Measurements from ENCODE around the gene GFRA3. TPM values are rescaled to one million over a fixed set of nuclear protein-coding genes. Genes with fewer than 3 reads are reported as not detected.
A peak's percentile ranks its signal among the peaks of the same experiment; 100 is the strongest.

The GFRA3 gene
- total RNA-seq, 1 experiment from 2014 or later, result 0.83 TPM

- no TSS peak for BruUV-seq (replicated peaks)
- CTCF ChIA-PET, result no interaction called here
- no peak for TF ChIP-seq CTCF (IDR thresholded peaks at IDR 0.05; ENCODE audit: unreplicated experiment)
Measured at GRCh38 chr5:138216799-138217198, 57.6 kb downstream of the GFRA3 start.

GRCh38 chr5:138213161-138214029 lies 61.0 kb downstream of the GFRA3 start, which contains the start of gene CDC23:
CDC23 (minus strand) TSS chr5:138213323; CDS start chr5:138213312, 11 bp downstream.
- Mint-ChIP-seq H3K36me3 (ENCODE audit: insufficient read depth, unreplicated experiment) (peaks cover 23% of the 10 kb centered on the region), H3K4me1 (ENCODE audit: low read depth, unreplicated experiment) (peaks cover 19% of the 10 kb centered on the region), H3K27ac (ENCODE audit: unreplicated experiment) (peak within 1 kb of the TSS; percentile 99), H3K9me3 (ENCODE audit: low read depth, unreplicated experiment) (no peaks in the 10 kb centered on the region), H3K4me3 (ENCODE audit: low read depth, unreplicated experiment) (peak within 1 kb of the TSS; percentile 99), H3K27me3 (ENCODE audit: unreplicated experiment) (no peaks in the 10 kb centered on the region)
- peak; percentile 95 for DNase-seq
- intact Hi-C loops (cut with micrococcal nuclease; ENCODE audit: unreplicated experiment), result loop anchor here (1.0 kb wide), 2 partner anchors 35 to 70 kb away; partner anchors contain the start of gene BRD8
- no peak for TF ChIP-seq CTCF (IDR thresholded peaks at IDR 0.05; ENCODE audit: unreplicated experiment)
- CTCF ChIA-PET, result interaction anchor here (0.5 to 1.9 kb wide), 12 partner anchors 26 to 284 kb away, joined by 3 to 5 read pairs (median 3); partner anchors contain the start of gene KDM3B
- no TSS peak for BruUV-seq (replicated peaks)

More at GRCh38 chr5:138216799-138217198, 57.6 kb downstream of the GFRA3 start:
- H3K9me3 Mint-ChIP-seq (ENCODE audit: low read depth, unreplicated experiment), result peaks cover 2% of the 10 kb centered on the region
- H3K4me1 Mint-ChIP-seq (ENCODE audit: low read depth, unreplicated experiment), result peaks cover 11% of the 10 kb centered on the region
- no peak for DNase-seq
- peaks cover 16% of the 10 kb centered on the region for H3K36me3 Mint-ChIP-seq (ENCODE audit: insufficient read depth, unreplicated experiment)
- no peak overlapping the region for H3K4me3 Mint-ChIP-seq (ENCODE audit: low read depth, unreplicated experiment)
- no peaks in the 10 kb centered on the region for H3K27me3 Mint-ChIP-seq (ENCODE audit: unreplicated experiment)
- H3K27ac Mint-ChIP-seq (ENCODE audit: unreplicated experiment), result no peak overlapping the region
- intact Hi-C loops (cut with micrococcal nuclease; ENCODE audit: unreplicated experiment), result no loop called here

GRCh38 chr5:138212828-138213160 lies 61.6 kb downstream of the GFRA3 start:
- Mint-ChIP-seq H3K27ac (ENCODE audit: unreplicated experiment) (peak overlapping the region; percentile 99), H3K4me3 (ENCODE audit: low read depth, unreplicated experiment) (peak overlapping the region; percentile 99), H3K9me3 (ENCODE audit: low read depth, unreplicated experiment) (no peaks in the 10 kb centered on the region), H3K36me3 (ENCODE audit: insufficient read depth, unreplicated experiment) (peaks cover 29% of the 10 kb centered on the region), H3K27me3 (ENCODE audit: unreplicated experiment) (no peaks in the 10 kb centered on the region), H3K4me1 (ENCODE audit: low read depth, unreplicated experiment) (peaks cover 19% of the 10 kb centered on the region)
- no peak for TF ChIP-seq CTCF (IDR thresholded peaks at IDR 0.05; ENCODE audit: unreplicated experiment)
- CTCF ChIA-PET, result interaction anchor here (0.9 to 1.9 kb wide), 4 partner anchors 26 to 140 kb away, joined by 3 to 5 read pairs (median 3); partner anchors contain the start of gene KDM3B
- DNase-seq, result peak; percentile 7
- intact Hi-C loops (cut with micrococcal nuclease; ENCODE audit: unreplicated experiment), result loop anchor here (1.0 kb wide), 2 partner anchors 34 to 71 kb away; partner anchors contain the start of gene BRD8
- BruUV-seq (replicated peaks), result TSS peak; percentile 65

- intact Hi-C loops (cut with micrococcal nuclease; ENCODE audit: unreplicated experiment), result no loop called here
- H3K4me3 Mint-ChIP-seq (ENCODE audit: low read depth, unreplicated experiment), result no peak overlapping the region
- H3K27me3 Mint-ChIP-seq (ENCODE audit: unreplicated experiment), result no peaks in the 10 kb centered on the region
- DNase-seq, result no peak
- H3K9me3 Mint-ChIP-seq (ENCODE audit: low read depth, unreplicated experiment), result no peaks in the 10 kb centered on the region
- BruUV-seq (replicated peaks), result no TSS peak
- peaks cover 19% of the 10 kb centered on the region for H3K4me1 Mint-ChIP-seq (ENCODE audit: low read depth, unreplicated experiment)
- CTCF ChIA-PET, result no interaction called here
- H3K36me3 Mint-ChIP-seq (ENCODE audit: insufficient read depth, unreplicated experiment), result peaks cover 40% of the 10 kb centered on the region
- H3K27ac Mint-ChIP-seq (ENCODE audit: unreplicated experiment), result no peak overlapping the region
- TF ChIP-seq CTCF (IDR thresholded peaks at IDR 0.05; ENCODE audit: unreplicated experiment), result no peak
Measured at GRCh38 chr5:138210985-138211384, 63.4 kb downstream of the GFRA3 start.

Other genes with a start within 250 kb of the GFRA3 start
- 34.9 and 42.5 TPM in 2 replicates for gene FAM13B, start 241.5 kb downstream of the GFRA3 start, total RNA-seq (2022)
- not detected in 2 replicates for gene WNT8A, start 190.6 kb downstream of the GFRA3 start, total RNA-seq (2022)
- 3.9 and 4.0 TPM in 2 replicates for gene NME5, start 135.2 kb downstream of the GFRA3 start, total RNA-seq (2022)
- gene BRD8, start 96.0 kb downstream of the GFRA3 start, total RNA-seq (2022), result 120 and 124 TPM in 2 replicates
- gene KIF20A, start 95.5 kb downstream of the GFRA3 start, total RNA-seq (2022), result 52.6 and 68.9 TPM in 2 replicates
- gene CDC23, start 61.3 kb downstream of the GFRA3 start, total RNA-seq (2022), result 45.8 and 46.9 TPM in 2 replicates
- 14.9 and 15.4 TPM in 2 replicates for gene CDC25C, start 57.2 kb upstream of the GFRA3 start, total RNA-seq (2022)
- gene FAM53C, start 63.6 kb upstream of the GFRA3 start, total RNA-seq (2022), result 36.1 and 38.5 TPM in 2 replicates
- gene KDM3B, start 78.1 kb upstream of the GFRA3 start, total RNA-seq (2022), result 73.5 and 75.1 TPM in 2 replicates
- gene REEP2, start 164.4 kb upstream of the GFRA3 start, total RNA-seq (2022), result 2.5 and 2.7 TPM in 2 replicates
- gene EGR1, start 190.9 kb upstream of the GFRA3 start, total RNA-seq (2022), result 97.0 TPM in 2 replicates

Data from Calu3 (cell line).